ENCODE results near the gene ZNF423.

Gene ZNF423

GRCh38 chr16:49558451-49558850, 297.5 kb downstream of the ZNF423 start:
- POLR2A ChIA-PET = interaction anchor here (0.6 kb wide), 1 partner anchor 95 kb away, joined by 5 read pairs; no protein-coding TSS in a partner anchor

GRCh38 chr16:49556606-49557446, 299.1 kb downstream of the ZNF423 start:
- peak; percentile 3 for DNase-seq (ENCODE audit: low read depth, low spot score)
- H3K4me3 ChIP-seq (ENCODE audit: low read depth, low read length) = no peak overlapping the region
- ChIA-PET CTCF (interaction anchor here (0.7 to 2.2 kb wide), 12 partner anchors 8 to 367 kb away, joined by 3 to 8 read pairs (median 4); no protein-coding TSS in a partner anchor), POLR2A (no interaction called here)
- TF ChIP-seq CTCF (IDR thresholded peaks at IDR 0.05; ENCODE audit: insufficient read depth, low read length, missing control alignments) = peak; percentile 47

More at GRCh38 chr16:49558451-49558850, 297.5 kb downstream of the ZNF423 start:
- DNase-seq (ENCODE audit: low read depth, low spot score) = no peak
- CTCF ChIA-PET = interaction anchor here (1.0 to 2.2 kb wide), 2 partner anchors 34 to 299 kb away, joined by 3 to 7 read pairs; no protein-coding TSS in a partner anchor
- no peak overlapping the region for H3K4me3 ChIP-seq (ENCODE audit: low read depth, low read length)
- TF ChIP-seq CTCF (IDR thresholded peaks at IDR 0.05; ENCODE audit: insufficient read depth, low read length, missing control alignments) = no peak

GRCh38 chr16:49556249-49556605, 299.7 kb downstream of the ZNF423 start:
- POLR2A ChIA-PET = no interaction called here
- no peak overlapping the region for H3K4me3 ChIP-seq (ENCODE audit: low read depth, low read length)
- CTCF ChIA-PET = interaction anchor here (0.7 to 1.5 kb wide), 12 partner anchors 9 to 367 kb away, joined by 3 to 8 read pairs (median 4); no protein-coding TSS in a partner anchor

GRCh38 chr16:49554681-49555080, 301.2 kb downstream of the ZNF423 start:
- ChIA-PET POLR2A (no interaction called here), CTCF (interaction anchor here (1.2 kb wide), 1 partner anchor 368 kb away, joined by 9 read pairs; no protein-coding TSS in a partner anchor)
- no peak for DNase-seq (ENCODE audit: low read depth, low spot score)
- no peak overlapping the region for H3K4me3 ChIP-seq (ENCODE audit: low read depth, low read length)
- TF ChIP-seq CTCF (IDR thresholded peaks at IDR 0.05; ENCODE audit: insufficient read depth, low read length, missing control alignments) = no peak

More at GRCh38 chr16:49556249-49556605, 299.7 kb downstream of the ZNF423 start:
- no peak for TF ChIP-seq CTCF (IDR thresholded peaks at IDR 0.05; ENCODE audit: insufficient read depth, low read length, missing control alignments)
- no peak for DNase-seq (ENCODE audit: low read depth, low spot score)

- POLR2A ChIA-PET = no interaction called here
- no peak for DNase-seq (ENCODE audit: low read depth, low spot score)
- no peak for TF ChIP-seq CTCF (IDR thresholded peaks at IDR 0.05; ENCODE audit: insufficient read depth, low read length, missing control alignments)
- CTCF ChIA-PET = interaction anchor here (1.6 kb wide), 1 partner anchor 305 kb away, joined by 4 read pairs; no protein-coding TSS in a partner anchor
- no peak overlapping the region for H3K4me3 ChIP-seq (ENCODE audit: low read depth, low read length)
These were observed 303.5 kb downstream of the ZNF423 start for GRCh38 chr16:49552313-49552928.

GRCh38 chr16:49550666-49551065, 305.2 kb downstream of the ZNF423 start:
- CTCF ChIA-PET = no interaction called here
- no peak for TF ChIP-seq CTCF (IDR thresholded peaks at IDR 0.05; ENCODE audit: insufficient read depth, low read length, missing control alignments)
- POLR2A ChIA-PET = no interaction called here
- no peak for DNase-seq (ENCODE audit: low read depth, low spot score)
- no peak overlapping the region for H3K4me3 ChIP-seq (ENCODE audit: low read depth, low read length)

Measured in AG04449 (cell line).